Immature natural killer cell (primary cell): ENCODE results near the gene THEM5. TPM values are rescaled to one million over a fixed set of nuclear protein-coding genes. Genes with fewer than 3 reads are reported as not detected.
"Not testable (repeated sequence)": the region's sequence is repeated elsewhere in the genome, so short reads cannot be mapped to it uniquely, and the experiment has no call there.

Experiments
- DNase-seq, 3 donors: peaks; one replicate each; pipeline ENCODE4 v3.0.0; 2022; ENCODE audit warnings: mixed read lengths in 1 of 3
- H3K27ac Mint-ChIP-seq, 6 donors: one replicate each; pipeline ENCODE4 v1.8.0; 2020; ENCODE audit warnings: mixed read lengths in 6 of 6, mild to moderate bottlenecking in 5 of 6, inconsistent platforms in 4 of 6, moderate library complexity in 3 of 6
- H3K27me3 Mint-ChIP-seq, 3 donors: one replicate each; pipeline ENCODE4 v1.8.0; 2020 to 2021; ENCODE audit warnings: low read depth in 3 of 3, mild to moderate bottlenecking in 3 of 3, mixed read lengths in 3 of 3, moderate library complexity in 3 of 3, inconsistent platforms in 1 of 3
- H3K36me3 Mint-ChIP-seq, 3 donors: one replicate each; pipeline ENCODE4 v1.8.0; 2020; ENCODE audit warnings: mixed read lengths in 3 of 3, inconsistent platforms in 2 of 3, mild to moderate bottlenecking in 2 of 3
- H3K4me1 Mint-ChIP-seq, 2 donors: one replicate each; pipeline ENCODE4 v1.8.0; 2020; ENCODE audit warnings: inconsistent platforms in 2 of 2, mild to moderate bottlenecking in 2 of 2, mixed read lengths in 2 of 2, moderate library complexity in 1 of 2
- H3K4me3 Mint-ChIP-seq, 5 donors: one replicate each; pipeline ENCODE4 v1.8.0; 2020; ENCODE audit warnings: mild to moderate bottlenecking in 5 of 5, mixed read lengths in 5 of 5, inconsistent platforms in 3 of 5, moderate library complexity in 3 of 5
- H3K9me3 Mint-ChIP-seq, 6 donors: one replicate each; pipeline ENCODE4 v1.8.0; 2020; ENCODE audit warnings: mild to moderate bottlenecking in 6 of 6, mixed read lengths in 6 of 6, inconsistent platforms in 4 of 6, moderate library complexity in 3 of 6
- polyA plus RNA-seq, 3 donors: library from polyadenylated mRNA; unstranded; fragments of 300-500 nt; fragmentation: Illumina TruSeq; gene quantifications; one replicate each; pipeline ENCODE4 v1.2.3, GENCODE V29; 2021

The THEM5 gene
- polyA plus RNA-seq, 3 donors from 2014 or later: 0.56 TPM; not detected in 2

DNA sequence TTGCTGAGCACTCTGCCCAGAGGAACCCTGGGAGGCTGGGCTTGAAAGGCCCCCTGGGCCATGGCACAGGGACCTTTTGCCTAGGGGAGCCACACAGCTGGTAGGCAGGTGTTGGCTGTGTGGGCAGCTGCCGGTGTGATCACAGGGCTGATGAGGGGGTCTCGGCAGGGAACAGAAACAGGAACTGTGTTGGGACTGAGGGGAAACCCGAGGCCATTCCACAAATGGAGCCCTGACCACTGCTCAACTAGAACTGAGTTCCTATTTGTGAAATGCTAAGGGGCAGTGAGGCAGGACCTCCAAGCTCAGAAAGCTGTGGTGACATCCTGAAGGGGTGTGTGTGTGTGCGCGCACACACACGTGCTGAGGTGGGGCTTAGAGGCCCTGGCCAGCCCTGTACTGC, 6.4 kb upstream of the THEM5 start:
- H3K27me3 Mint-ChIP-seq: peaks cover 0 to 2% (median 0%) of the 10 kb centered on the region in 3 donors
- no peak for DNase-seq
- no peaks in the 10 kb centered on the region for H3K4me1 Mint-ChIP-seq
- H3K36me3 Mint-ChIP-seq: no peaks in the 10 kb centered on the region
- peaks cover 0 to 1% (median 0%) of the 10 kb centered on the region in 6 donors for H3K9me3 Mint-ChIP-seq
- no peak overlapping the region for H3K4me3 Mint-ChIP-seq
- no peak overlapping the region for H3K27ac Mint-ChIP-seq

DNA sequence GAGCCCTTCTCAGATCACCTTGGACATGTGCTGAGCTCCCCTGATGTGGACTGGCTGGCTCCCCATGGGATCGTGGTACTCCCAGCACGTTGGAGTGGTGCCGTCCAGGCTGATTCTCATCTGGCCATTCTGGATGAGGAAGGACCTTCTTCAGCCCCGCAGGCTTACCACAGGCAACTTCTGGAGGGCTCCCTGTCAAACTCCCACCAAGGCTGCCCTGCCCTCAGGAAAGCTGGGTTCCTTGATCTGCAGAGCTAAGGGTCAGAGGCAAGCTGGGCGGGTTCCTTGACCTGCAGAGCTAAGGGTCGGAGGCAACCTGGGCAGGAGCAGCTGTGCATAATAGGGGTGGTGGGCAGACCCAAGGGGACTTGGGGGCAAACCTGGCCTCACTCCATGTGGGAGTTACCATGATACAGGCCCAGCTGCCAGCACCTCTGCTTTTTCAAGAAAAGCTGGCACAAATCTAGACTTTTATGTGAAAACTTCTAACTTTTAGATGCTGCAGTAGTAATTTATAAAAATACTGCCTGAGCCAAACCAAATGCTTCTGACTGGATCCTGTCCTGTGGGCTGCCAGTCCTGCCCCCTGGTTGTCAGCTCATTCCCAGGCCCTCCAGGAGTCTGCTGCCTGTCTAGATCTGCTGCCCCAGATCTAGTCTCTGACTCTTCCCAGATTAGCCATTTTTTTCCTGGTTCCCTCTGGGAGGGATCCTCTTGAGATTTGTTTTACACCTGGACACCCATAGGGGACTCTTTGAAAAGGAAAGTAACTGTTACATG, 5.6 kb upstream of the THEM5 start:
- no peaks in the 10 kb centered on the region for H3K4me1 Mint-ChIP-seq
- H3K36me3 Mint-ChIP-seq: no peaks in the 10 kb centered on the region
- no peak for DNase-seq
- no peak overlapping the region for H3K4me3 Mint-ChIP-seq
- H3K27ac Mint-ChIP-seq: no peak overlapping the region
- H3K27me3 Mint-ChIP-seq: peaks cover 0 to 2% (median 0%) of the 10 kb centered on the region in 3 donors
- H3K9me3 Mint-ChIP-seq: peaks cover 0 to 1% (median 0%) of the 10 kb centered on the region in 6 donors

- Mint-ChIP-seq H3K4me3 (no peak overlapping the region), H3K36me3 (no peaks in the 10 kb centered on the region), H3K9me3 (peaks cover 0 to 1% (median 0%) of the 10 kb centered on the region in 6 donors), H3K4me1 (no peaks in the 10 kb centered on the region), H3K27me3 (peaks cover 0 to 2% (median 0%) of the 10 kb centered on the region in 3 donors), H3K27ac (no peak overlapping the region)
- DNase-seq: no peak
Observed at GRCh38 chr1:151858030-151858746, 4.7 kb upstream of the THEM5 start.

DNA sequence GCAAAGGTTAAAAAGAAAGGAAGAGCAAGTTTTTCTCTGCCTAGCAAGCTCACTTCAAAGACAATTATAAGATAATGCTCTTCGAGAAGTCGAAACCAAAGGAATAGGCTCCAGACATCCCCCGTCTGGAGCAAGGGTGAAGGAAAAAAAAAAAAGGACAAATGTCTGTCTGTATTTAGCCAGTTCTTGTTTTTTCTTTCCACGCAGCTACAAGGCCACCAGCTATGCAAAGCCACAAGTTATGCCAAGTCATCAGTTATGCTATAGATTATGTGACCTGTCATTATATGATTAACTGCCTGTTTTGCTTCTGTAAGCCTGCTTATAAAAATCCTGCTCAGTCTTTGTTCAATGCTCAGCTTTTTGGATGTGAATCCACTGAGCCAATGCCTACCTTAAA, 2.4 kb upstream of the THEM5 start:
- H3K36me3 Mint-ChIP-seq: no peaks in the 10 kb centered on the region
- DNase-seq: no peak
- H3K27me3 Mint-ChIP-seq: peaks cover 0 to 5% (median 4%) of the 10 kb centered on the region in 3 donors
- no peak overlapping the region for H3K27ac Mint-ChIP-seq
- H3K4me1 Mint-ChIP-seq: no peaks in the 10 kb centered on the region
- no peaks in the 10 kb centered on the region for H3K9me3 Mint-ChIP-seq
- H3K4me3 Mint-ChIP-seq: no peak overlapping the region

DNA sequence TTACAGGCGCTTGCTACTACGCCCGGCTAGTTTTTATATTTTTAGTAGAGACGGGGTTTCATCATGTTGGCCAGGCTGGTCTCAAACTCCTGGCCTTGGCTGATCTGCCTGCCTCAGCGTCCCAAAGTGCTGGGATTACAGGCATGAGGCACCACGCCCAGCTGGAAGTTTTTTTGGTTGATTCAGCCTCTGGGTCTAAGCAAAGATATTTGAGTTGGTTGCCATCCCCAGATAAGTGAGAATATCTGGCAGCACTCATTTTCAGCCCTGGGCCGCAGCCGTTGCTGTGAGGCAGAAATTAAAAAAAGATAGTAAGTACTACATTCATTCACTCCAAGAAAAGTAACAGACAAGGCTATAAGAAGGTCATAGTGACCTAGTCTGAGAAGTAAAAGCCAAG, 2.0 kb upstream of the THEM5 start:
- H3K9me3 Mint-ChIP-seq, H3K36me3 Mint-ChIP-seq, H3K4me3 Mint-ChIP-seq, H3K27me3 Mint-ChIP-seq, DNase-seq, H3K27ac Mint-ChIP-seq, H3K4me1 Mint-ChIP-seq: not testable (repeated sequence)

GRCh38 chr1:151854658-151855057, 1.1 kb upstream of the THEM5 start:
- no peak overlapping the region for H3K4me3 Mint-ChIP-seq
- no peak for DNase-seq
- H3K27me3 Mint-ChIP-seq: peaks cover 0 to 10% (median 4%) of the 10 kb centered on the region in 3 donors
- H3K9me3 Mint-ChIP-seq: no peaks in the 10 kb centered on the region
- H3K4me1 Mint-ChIP-seq: no peaks in the 10 kb centered on the region
- peaks cover 0 to under 1% (median 0%) of the 10 kb centered on the region in 3 donors for H3K36me3 Mint-ChIP-seq
- H3K27ac Mint-ChIP-seq: no peak overlapping the region

GRCh38 chr1:151852733-151853132, 779 bp downstream of the THEM5 start:
- H3K4me3 Mint-ChIP-seq: no peak overlapping the region
- DNase-seq: no peak
- H3K27ac Mint-ChIP-seq: no peak overlapping the region
- no peaks in the 10 kb centered on the region for H3K4me1 Mint-ChIP-seq
- peaks cover 0 to 6% (median 0%) of the 10 kb centered on the region in 3 donors for H3K36me3 Mint-ChIP-seq
- no peaks in the 10 kb centered on the region for H3K9me3 Mint-ChIP-seq
- H3K27me3 Mint-ChIP-seq: peaks cover 3 to 10% (median 6%) of the 10 kb centered on the region in 3 donors

DNA sequence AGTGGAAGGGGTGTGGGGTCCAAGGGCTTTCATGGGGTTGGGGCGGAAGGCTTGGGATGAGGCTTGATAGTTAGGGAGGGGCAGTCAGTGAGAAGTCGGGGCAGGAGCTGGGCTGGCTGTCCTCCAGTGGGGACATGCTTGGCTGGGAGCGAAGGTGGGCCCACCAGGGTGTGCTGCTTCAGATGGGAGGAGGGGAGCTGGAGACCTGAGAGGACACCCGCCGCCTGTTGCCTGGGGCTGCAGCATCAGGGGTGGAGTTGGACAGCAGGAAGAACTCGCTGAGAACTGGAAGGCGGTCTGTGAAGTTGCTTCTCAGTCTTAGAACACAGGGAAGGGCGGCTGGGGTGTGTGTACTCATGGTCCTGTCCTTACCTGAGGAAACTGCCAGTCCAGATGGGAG, 1.6 kb downstream of the THEM5 start:
- Mint-ChIP-seq H3K27me3 (peaks cover 3 to 10% (median 6%) of the 10 kb centered on the region in 3 donors), H3K9me3 (no peaks in the 10 kb centered on the region), H3K36me3 (peaks cover 0 to 6% (median 0%) of the 10 kb centered on the region in 3 donors), H3K4me1 (no peaks in the 10 kb centered on the region), H3K27ac (peak overlapping the region in 1 of 6 donors; percentile 4), H3K4me3 (no peak overlapping the region)
- DNase-seq: no peak

DNA sequence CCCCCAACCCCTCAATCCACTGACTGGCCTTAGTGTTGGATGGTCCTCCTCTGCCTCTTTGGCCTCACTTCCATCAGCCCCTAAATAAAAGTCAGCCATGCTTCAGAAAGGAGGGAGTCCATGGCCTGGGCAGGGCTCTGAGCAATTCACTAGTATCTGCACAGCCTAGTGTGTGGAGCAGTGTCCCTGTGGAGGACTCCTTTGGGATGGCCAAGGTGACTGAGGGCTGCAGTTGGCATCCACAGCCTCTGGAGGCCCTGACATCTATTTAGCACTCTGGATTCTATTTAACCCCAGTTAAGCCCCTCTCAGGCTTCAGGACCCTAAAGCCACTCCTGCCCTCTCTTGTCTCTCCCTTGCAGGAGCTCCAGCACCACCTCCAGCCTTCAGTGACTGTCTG, 3.6 kb downstream of the THEM5 start:
- DNase-seq: no peak
- no peaks in the 10 kb centered on the region for H3K9me3 Mint-ChIP-seq
- H3K27ac Mint-ChIP-seq: no peak overlapping the region
- peaks cover 0 to 9% (median 1%) of the 10 kb centered on the region in 3 donors for H3K36me3 Mint-ChIP-seq
- H3K4me1 Mint-ChIP-seq: no peaks in the 10 kb centered on the region
- peaks cover 3 to 12% (median 6%) of the 10 kb centered on the region in 3 donors for H3K27me3 Mint-ChIP-seq
- no peak overlapping the region for H3K4me3 Mint-ChIP-seq

GRCh38 chr1:151849126-151849525, 4.4 kb downstream of the THEM5 start:
- Mint-ChIP-seq H3K36me3 (peaks cover 0 to 11% (median 4%) of the 10 kb centered on the region in 3 donors), H3K27me3 (peaks cover 3 to 12% (median 6%) of the 10 kb centered on the region in 3 donors), H3K27ac (peak overlapping the region in 2 of 6 donors; percentile 75 to 81), H3K4me3 (no peak overlapping the region), H3K4me1 (no peaks in the 10 kb centered on the region), H3K9me3 (no peaks in the 10 kb centered on the region)
- DNase-seq: no peak

DNA sequence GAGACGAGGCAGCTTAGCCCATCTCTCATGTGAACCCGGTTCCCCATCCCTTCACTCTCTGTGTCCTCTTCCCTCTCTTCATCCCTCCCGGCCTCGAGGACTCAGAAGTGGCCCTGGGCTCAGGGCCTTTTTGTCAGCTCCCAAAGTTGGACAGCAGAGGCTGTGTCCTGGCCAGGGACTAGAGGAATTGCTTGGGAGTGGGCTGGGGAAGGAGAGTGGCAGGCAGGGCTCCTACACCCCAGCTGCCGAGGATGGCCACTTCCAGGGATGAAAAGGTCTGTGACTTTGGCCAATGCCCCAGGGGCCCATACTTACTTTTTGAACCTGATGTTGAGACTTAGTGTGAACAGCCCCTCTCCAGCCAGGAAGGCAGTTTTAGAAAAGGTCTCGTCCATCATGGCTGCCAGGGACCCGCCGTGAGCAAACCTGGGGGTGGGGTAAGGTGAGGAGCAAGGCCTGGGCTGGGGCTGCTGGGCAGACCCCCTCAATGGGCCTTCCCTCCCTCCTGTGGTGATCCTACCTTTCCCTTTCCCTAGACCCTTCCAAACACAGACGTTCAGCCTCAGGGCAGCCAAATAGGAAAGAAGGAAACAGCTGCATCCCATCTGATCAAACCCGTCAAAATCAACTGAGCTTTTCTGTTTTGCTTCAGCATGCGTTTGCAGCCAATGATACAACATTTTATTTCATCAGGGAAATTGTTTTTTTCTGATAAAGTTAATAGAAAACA, 5.5 kb downstream of the THEM5 start:
- H3K4me3 Mint-ChIP-seq: no peak overlapping the region
- no peaks in the 10 kb centered on the region for H3K4me1 Mint-ChIP-seq
- no peak overlapping the region for H3K27ac Mint-ChIP-seq
- DNase-seq: no peak
- H3K27me3 Mint-ChIP-seq: peaks cover 3 to 13% (median 6%) of the 10 kb centered on the region in 3 donors
- H3K9me3 Mint-ChIP-seq: no peaks in the 10 kb centered on the region
- peaks cover 0 to 11% (median 4%) of the 10 kb centered on the region in 3 donors for H3K36me3 Mint-ChIP-seq

- no peak overlapping the region for H3K4me3 Mint-ChIP-seq
- DNase-seq: no peak
- peak overlapping the region in 3 of 6 donors; percentile 0 to 53 (median 21) for H3K27ac Mint-ChIP-seq
- no peaks in the 10 kb centered on the region for H3K4me1 Mint-ChIP-seq
- H3K9me3 Mint-ChIP-seq: no peaks in the 10 kb centered on the region
- H3K36me3 Mint-ChIP-seq: peaks cover 0 to 11% (median 4%) of the 10 kb centered on the region in 3 donors
- peaks cover 3 to 12% (median 5%) of the 10 kb centered on the region in 3 donors for H3K27me3 Mint-ChIP-seq
Observed at GRCh38 chr1:151846686-151847237, 6.8 kb downstream of the THEM5 start.

DNA sequence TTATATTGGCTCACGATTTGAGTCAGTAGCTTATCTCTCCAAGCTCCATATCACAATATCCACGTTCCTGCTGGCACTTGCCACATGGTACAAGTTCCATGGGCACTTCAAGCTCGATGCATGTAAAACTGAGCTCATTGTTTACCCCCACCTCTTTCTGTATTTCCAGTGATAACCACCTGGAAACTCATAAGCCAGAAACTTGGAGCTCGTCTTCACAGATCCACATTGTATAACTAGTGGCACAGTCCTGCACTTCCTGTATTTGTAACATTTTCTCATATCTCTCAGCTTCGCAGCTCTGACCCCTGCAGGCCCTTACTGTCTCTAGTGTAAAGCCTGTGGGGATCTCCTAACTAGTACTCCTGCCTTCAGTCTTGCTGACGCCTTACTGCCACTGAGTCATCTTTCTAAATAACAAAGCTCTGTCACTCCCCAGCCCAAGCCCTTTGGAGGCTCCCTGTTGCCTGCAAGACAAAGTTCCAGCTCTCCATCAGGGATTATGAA, 7.4 kb downstream of the THEM5 start:
- no peaks in the 10 kb centered on the region for H3K4me1 Mint-ChIP-seq
- H3K4me3 Mint-ChIP-seq: no peak overlapping the region
- H3K27me3 Mint-ChIP-seq: peaks cover 3 to 10% (median 3%) of the 10 kb centered on the region in 3 donors
- no peak for DNase-seq
- peaks cover 0 to 11% (median 4%) of the 10 kb centered on the region in 3 donors for H3K36me3 Mint-ChIP-seq
- H3K27ac Mint-ChIP-seq: peak overlapping the region in 2 of 6 donors; percentile 21 to 36
- no peaks in the 10 kb centered on the region for H3K9me3 Mint-ChIP-seq
